Stomach (tissue), 9 donors: ENCODE measurements around the gene ST6GALNAC3. TPM values are rescaled to one million over a fixed set of nuclear protein-coding genes. Genes with fewer than 3 reads are reported as not detected.

Experiments
- DNase-seq, 2 donors: peaks; one replicate each; pipeline versions ENCODE4 v3.0.0 to v3.0.0-alpha.2; 2013 to 2019
- H3K27ac ChIP-seq, 5 donors: fragments of 200-600 bp in 4 of 5; sonication (generic) in 4 of 5; one replicate each; pipeline ENCODE4 v1.5.1; 2013 to 2019; ENCODE audit warnings: mild to moderate bottlenecking in 1 of 5, moderate library complexity in 1 of 5
- H3K27me3 ChIP-seq, 3 donors: fragments of 200-600 bp; sonication (generic); one replicate each; pipeline ENCODE4 v1.5.1; 2017 to 2019; ENCODE audit warnings: mixed run types in 1 of 3
- H3K36me3 ChIP-seq, 4 donors: fragments of 200-600 bp; sonication (generic); 1 replicate in 3 of 4; 2 replicates in 1 of 4; pipeline ENCODE4 v1.5.1; 2016 to 2019
- H3K4me1 ChIP-seq, 4 donors: fragments of 200-600 bp; sonication (generic); one replicate each; pipeline ENCODE4 v1.5.1; 2016 to 2019
- H3K4me3 ChIP-seq, 4 donors: fragments of 200-600 bp; sonication (generic) in 3 of 4; one replicate each; pipeline ENCODE4 v1.5.1; 2016 to 2019; ENCODE audit warnings: mild to moderate bottlenecking in 1 of 4
- H3K9me3 ChIP-seq, 4 donors: fragments of 200-600 bp; sonication (generic); one replicate each; pipeline ENCODE4 v1.5.1; 2016 to 2019
- CTCF ChIP-seq, 7 experiments: fragments of 450-650 bp in 4 of 7; fragments of 200-600 bp in 3 of 7; sonication (generic) in 3 of 7; IDR thresholded peaks; one replicate each; pipeline ENCODE4 v1.5.1; 2016 to 2019; ENCODE audit warnings: antibody characterized with exemption in 7 of 7, control low read depth in 2 of 7, mild to moderate bottlenecking in 1 of 7
- EP300 ChIP-seq: sonication (generic); formaldehyde crosslinking; IDR thresholded peaks from one replicate; pipeline ENCODE4 v1.6.1; 2017; ENCODE audit warnings: antibody characterized with exemption
- POLR2A ChIP-seq, 4 donors: fragments of 450-650 bp; IDR thresholded peaks; one replicate each; pipeline ENCODE4 v1.6.1; 2016; ENCODE audit warnings: antibody characterized with exemption in 4 of 4, control low read depth in 2 of 4, mild to moderate bottlenecking in 1 of 4, moderate library complexity in 1 of 4
- POLR2AphosphoS5 ChIP-seq, 3 donors: sonication (generic); formaldehyde crosslinking; IDR thresholded peaks; one replicate each; pipeline ENCODE4 v1.6.1; 2016; ENCODE audit warnings: antibody characterized with exemption in 3 of 3
- WGBS, 5 donors: extraction: QIAGEN DNeasy Blood & Tissue Kit in 3 of 5; methylation state at CpG; one replicate each; pipeline versions ENCODE4 v1.1.5 to v1.1.7; 2013 to 2018; 5-methylcytosine and 5-hydroxymethylcytosine counted together
- intact Hi-C: fragments of 100-400 bp; cut with DNase I; formaldehyde crosslinking; loops from one replicate; pipeline ENCODE4 v1.15.1; 2023; ENCODE audit warnings: low total_unique reads
- polyA plus RNA-seq, 3 donors: library from polyadenylated mRNA; stranded (reverse); fragments of 200-250 nt; gene quantifications; one replicate each; pipeline ENCODE4 v1.2.3, GENCODE V29; 2013
- total RNA-seq, 5 donors: library from RNA; depleted of rRNA; stranded (reverse); fragments of >200 nt; gene quantifications; one replicate each; pipeline versions ENCODE4 v1.1.0 to v1.2.3, GENCODE V29; 2014 to 2016
- donor health status: healthy with polysubstance abuse.
- donor health status: Bipolar disorder and iron deficiency.
- donor health status: healthy.

ST6GALNAC3 gene
- total and polyA plus RNA-seq, 8 donors, result under 0.01 to 21.7 (median 1.2) TPM; not detected in 1

GRCh38 chr1:76492752-76493430 is 418.3 kb downstream of the ST6GALNAC3 start:
- intact Hi-C loops, result no loop called here
- TF ChIP-seq POLR2AphosphoS5 (IDR thresholded peaks at IDR 0.05) (no peak), EP300 (no peak), POLR2A (IDR thresholded peaks at IDR 0.05) (no peak), CTCF (IDR thresholded peaks at IDR 0.05) (no peak)
- Histone ChIP-seq H3K4me3 (no peak overlapping the region), H3K36me3 (no peaks in the 10 kb centered on the region), H3K27me3 (no peaks in the 10 kb centered on the region), H3K4me1 (no peaks in the 10 kb centered on the region), H3K9me3 (no peaks in the 10 kb centered on the region), H3K27ac (no peak overlapping the region)
- no peak for DNase-seq

GRCh38 chr1:76494807-76495206 is 420.3 kb downstream of the ST6GALNAC3 start:
- Histone ChIP-seq H3K4me1 (no peaks in the 10 kb centered on the region), H3K9me3 (no peaks in the 10 kb centered on the region), H3K4me3 (no peak overlapping the region), H3K36me3 (no peaks in the 10 kb centered on the region), H3K27ac (no peak overlapping the region), H3K27me3 (no peaks in the 10 kb centered on the region)
- no peak for DNase-seq
- intact Hi-C loops, result no loop called here
- TF ChIP-seq POLR2AphosphoS5 (IDR thresholded peaks at IDR 0.05) (no peak), POLR2A (IDR thresholded peaks at IDR 0.05) (no peak), EP300 (no peak), CTCF (IDR thresholded peaks at IDR 0.05) (no peak)

GRCh38 chr1:76496871-76497270 is 422.3 kb downstream of the ST6GALNAC3 start:
- Histone ChIP-seq H3K27ac (no peak overlapping the region), H3K36me3 (no peaks in the 10 kb centered on the region), H3K4me3 (no peak overlapping the region), H3K27me3 (no peaks in the 10 kb centered on the region), H3K9me3 (no peaks in the 10 kb centered on the region), H3K4me1 (no peaks in the 10 kb centered on the region)
- DNase-seq, result no peak
- WGBS, 5 donors, result 59 to 67% (median 67%) methylated on average over 3 of the region's 3 CpGs
- intact Hi-C loops, result no loop called here
- TF ChIP-seq CTCF (IDR thresholded peaks at IDR 0.05) (no peak), POLR2AphosphoS5 (IDR thresholded peaks at IDR 0.05) (no peak), POLR2A (IDR thresholded peaks at IDR 0.05) (no peak), EP300 (no peak)

GRCh38 chr1:76500116-76500515 is 425.6 kb downstream of the ST6GALNAC3 start:
- Histone ChIP-seq H3K36me3 (no peaks in the 10 kb centered on the region), H3K27ac (no peak overlapping the region), H3K9me3 (no peaks in the 10 kb centered on the region), H3K4me3 (no peak overlapping the region), H3K4me1 (no peaks in the 10 kb centered on the region), H3K27me3 (no peaks in the 10 kb centered on the region)
- intact Hi-C loops, result no loop called here
- DNase-seq, result no peak
- TF ChIP-seq CTCF (IDR thresholded peaks at IDR 0.05) (no peak), POLR2AphosphoS5 (IDR thresholded peaks at IDR 0.05) (no peak), POLR2A (IDR thresholded peaks at IDR 0.05) (no peak), EP300 (no peak)
